GM21737 (cell line): ENCODE measurements around the gene ST6GALNAC5.
"Not testable (repeated sequence)": the region's sequence is repeated elsewhere in the genome, so short reads cannot be mapped to it uniquely, and the experiment has no call there.

Experiments
- ATAC-seq: cut with Tn5 transposase; IDR thresholded peaks from one replicate; pipeline ENCODE4 v1.9.1; 2021; ENCODE audit warnings: mild to moderate bottlenecking, moderate library complexity; ENCODE audit not compliant: unreplicated experiment

Gene ST6GALNAC5

GRCh38 chr1:76865696-76866286, 1.5 kb upstream of the ST6GALNAC5 start:
- ATAC-seq, result no peak

DNA sequence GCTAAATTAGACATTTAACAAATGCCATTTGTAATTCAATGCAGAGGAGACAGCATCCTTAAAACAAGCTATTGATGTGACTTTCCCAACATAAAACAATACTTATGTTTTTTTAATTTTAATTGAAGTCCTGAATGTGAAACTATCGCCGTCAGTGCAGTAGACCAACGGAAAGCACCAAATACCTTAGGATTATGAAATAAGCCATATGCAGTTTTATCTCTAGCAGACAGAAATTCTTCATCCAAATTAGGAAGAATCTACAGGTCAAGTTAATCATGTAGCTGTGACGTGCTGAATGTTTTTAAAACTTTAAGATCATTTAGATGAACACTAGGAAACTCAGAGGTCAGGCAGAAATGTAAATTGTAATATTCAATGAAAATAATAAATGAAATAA, 714 bp upstream of the ST6GALNAC5 start:
- no peak for ATAC-seq

DNA sequence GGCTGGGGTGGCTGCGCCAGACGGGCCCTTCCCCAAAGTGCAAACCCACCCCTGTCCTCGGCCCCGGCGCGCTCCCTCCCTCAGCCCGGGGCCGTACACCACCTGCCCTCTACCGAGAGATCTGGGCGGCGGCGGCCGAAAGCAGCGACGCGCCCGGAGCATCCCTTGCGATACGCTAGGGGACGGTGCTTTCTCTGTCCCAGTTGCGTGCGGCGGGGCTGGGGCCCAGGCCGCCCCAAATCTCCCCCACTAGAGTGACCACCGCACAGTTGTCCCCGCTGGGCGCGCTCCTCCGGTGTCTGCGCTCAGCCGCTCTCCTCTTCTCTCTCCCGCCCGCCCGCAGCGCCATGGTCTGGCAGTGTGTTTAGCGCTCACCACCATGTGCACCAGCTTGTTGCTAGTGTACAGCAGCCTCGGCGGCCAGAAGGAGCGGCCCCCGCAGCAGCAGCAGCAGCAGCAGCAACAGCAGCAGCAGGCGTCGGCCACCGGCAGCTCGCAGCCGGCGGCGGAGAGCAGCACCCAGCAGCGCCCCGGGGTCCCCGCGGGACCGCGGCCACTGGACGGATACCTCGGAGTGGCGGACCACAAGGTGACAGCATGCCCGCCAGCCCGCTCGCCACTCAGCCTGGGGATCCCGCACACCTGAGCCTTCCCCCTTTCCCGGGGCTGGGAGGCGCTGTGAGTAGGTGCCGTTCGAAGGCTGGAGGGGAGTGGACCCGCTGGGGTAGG, 1.0 kb downstream of the ST6GALNAC5 start:
- no peak for ATAC-seq

GRCh38 chr1:76868916-76869315, 1.6 kb downstream of the ST6GALNAC5 start:
- ATAC-seq, result no peak

GRCh38 chr1:76870037-76870436, 2.8 kb downstream of the ST6GALNAC5 start:
- ATAC-seq, result no peak

GRCh38 chr1:76871355-76871974, 4.2 kb downstream of the ST6GALNAC5 start:
- ATAC-seq, result peak; percentile 80

DNA sequence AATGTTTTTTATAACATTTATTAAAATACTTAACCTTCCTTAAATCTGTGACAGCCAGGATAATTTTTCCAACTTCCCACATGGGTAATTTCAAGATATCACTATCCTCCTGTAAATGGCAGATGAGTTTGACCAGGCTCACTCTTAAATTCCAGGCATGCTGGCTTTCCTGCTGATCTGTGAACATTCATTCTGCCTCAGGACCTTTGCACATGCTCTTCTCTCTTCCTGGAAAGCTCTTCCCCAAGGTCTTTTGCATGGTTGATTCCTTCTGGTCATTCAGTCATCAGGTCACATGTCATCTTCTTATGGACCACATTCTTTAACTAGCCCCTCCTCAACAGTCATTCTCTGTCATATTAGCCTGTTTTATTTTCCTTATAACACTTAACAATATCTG, 5.7 kb downstream of the ST6GALNAC5 start:
- ATAC-seq, result no peak

DNA sequence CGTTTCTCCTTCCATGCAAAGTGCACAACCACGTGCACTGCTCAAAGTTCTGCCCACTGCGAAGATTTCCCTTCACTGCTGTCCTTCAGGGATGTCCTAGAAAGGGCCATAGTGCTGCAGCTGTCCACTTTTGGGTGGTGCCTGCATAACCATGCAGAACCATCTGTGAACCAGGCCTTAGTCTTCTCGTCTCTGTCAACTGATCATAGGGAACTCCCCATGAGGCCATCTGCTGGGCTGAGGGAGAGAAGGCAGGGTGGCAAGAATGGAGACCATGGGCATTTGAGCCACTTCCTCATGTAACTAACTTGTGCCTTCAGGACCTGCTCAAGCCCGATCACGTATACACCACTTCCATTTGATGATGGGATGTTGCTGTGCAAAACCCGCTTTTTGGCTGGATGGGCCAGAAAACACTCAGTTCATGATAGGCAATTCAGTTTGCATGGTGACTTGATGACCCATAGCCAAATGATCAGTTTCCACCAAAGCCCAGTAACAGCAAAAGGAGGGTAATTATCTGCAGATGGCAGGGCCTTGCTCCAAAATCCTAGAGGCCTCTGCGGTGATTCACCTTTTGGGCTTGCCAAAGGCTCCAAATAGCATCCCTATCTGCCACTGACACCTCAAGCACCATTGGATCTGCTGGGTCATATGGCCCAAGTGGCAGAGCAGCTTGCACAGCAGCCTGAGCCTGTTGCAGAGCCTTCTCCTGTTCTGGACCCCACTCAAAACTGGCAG, 9.5 kb downstream of the ST6GALNAC5 start:
- ATAC-seq, result no peak

GRCh38 chr1:76879014-76879413, 11.7 kb downstream of the ST6GALNAC5 start:
- not testable (repeated sequence) for ATAC-seq

DNA sequence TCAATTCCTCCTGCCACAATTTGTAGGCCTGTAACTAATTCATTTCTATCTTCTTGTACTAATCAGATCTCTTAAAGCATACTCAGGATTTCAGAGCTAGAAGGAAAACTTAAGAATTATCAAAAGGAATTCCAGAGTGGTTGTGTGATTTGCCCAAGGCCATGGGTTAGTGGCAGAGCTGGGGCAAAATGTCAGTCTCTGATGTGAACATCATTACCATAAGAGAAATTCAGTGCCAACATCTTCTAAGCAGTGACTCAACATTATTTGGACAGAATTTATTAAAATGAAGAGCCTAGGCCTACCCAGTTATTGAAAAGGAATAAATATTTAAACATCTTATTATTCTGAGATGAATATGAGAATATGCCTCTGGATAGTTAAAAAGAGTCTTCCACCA, 14.5 kb downstream of the ST6GALNAC5 start:
- no peak for ATAC-seq

GRCh38 chr1:76891931-76892622, 24.8 kb downstream of the ST6GALNAC5 start:
- ATAC-seq, result no peak

DNA sequence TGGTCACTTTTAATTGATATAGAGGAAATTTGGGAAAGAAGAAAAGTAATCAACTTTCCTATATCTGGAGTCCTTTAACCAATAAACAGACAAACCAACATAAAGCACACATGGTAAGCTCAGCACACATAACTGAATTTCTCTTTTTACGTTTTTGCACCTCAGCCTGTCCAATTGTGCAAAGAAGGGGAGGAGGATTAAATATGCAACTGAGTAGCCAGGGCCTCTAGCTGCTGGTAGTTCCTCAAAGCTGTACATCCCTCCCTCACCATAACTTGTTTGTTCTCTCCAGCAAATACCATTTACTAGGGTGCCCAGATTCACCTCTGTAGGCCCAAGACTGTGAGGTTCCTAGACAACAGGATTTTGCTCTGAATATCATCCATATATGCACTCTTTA, 25.4 kb downstream of the ST6GALNAC5 start:
- no peak for ATAC-seq

- ATAC-seq, result peak; percentile 72
Measured at GRCh38 chr1:76901158-76901767, 34.0 kb downstream of the ST6GALNAC5 start.

DNA sequence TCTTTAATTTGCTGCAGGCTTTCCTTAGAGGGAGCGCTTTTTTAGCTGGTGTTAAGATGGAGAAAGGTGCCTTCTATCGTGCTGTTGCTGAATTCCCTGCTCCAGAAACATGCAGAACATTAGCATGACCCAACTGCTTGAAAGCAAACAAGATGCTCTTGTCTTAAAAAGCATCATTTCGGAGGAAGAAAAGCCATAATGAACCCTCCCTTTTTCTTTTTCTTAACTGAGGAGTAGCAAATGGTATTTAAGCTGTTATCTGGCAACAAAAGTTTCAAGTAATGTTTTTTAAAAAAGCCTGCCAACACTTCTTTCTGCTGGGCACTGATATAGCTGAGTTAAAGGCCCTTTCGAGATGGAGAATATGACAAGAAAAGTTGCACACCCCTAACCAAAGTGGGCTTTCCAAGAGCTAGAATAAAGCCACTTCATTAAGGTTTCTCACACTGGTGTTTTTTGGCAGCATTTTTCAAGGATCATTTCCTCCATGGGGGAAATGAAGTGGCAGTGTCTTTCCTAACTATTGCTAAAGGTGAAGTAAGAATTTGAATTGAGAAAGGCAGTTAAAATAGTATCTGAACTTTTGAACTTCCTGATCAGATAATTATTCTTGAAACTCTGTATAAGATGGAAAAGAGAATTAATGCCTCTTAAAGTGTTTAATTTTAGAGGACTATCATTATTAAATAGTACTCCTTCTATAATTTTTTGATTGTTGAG, 38.8 kb downstream of the ST6GALNAC5 start:
- no peak for ATAC-seq

DNA sequence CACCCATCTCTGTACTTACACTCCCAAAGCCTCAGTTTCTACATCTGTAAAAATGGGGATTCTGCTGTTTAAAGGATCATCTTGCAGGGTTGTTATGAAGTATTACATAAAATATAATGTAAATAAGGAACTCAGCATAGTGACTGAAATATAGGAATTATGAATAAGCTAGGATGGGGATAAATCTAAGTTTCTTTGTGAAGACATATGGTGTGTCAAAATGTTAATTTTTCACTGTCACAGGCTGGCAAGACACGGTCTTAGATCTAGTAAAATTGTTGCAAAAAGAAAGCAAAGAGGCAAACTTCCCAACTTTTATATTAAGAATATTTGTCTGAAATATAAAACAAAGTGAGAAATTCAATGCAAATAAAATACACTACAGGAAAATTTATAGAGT, 42.0 kb downstream of the ST6GALNAC5 start:
- no peak for ATAC-seq

DNA sequence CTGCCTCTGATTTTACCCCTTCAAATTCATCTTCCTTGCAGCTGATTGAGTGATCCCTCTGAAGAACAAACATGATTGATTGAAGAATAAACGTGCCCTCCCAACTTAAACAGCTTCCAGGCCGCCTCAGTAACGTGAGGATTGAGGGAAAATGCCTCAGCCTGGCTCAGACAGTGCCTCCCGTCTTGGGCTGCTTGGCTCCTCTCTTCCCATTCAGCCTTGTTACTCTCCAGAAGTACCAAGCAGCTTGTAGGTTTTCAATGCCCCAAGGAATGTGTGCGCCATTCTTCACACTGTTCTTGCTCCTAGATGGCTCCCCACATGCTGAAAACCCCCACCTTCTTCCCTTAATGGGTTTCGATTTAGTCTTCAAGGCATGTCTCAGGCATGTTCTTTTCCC, 51.8 kb downstream of the ST6GALNAC5 start:
- no peak for ATAC-seq

- no peak for ATAC-seq
Measured at GRCh38 chr1:76921590-76921989, 54.3 kb downstream of the ST6GALNAC5 start.

GRCh38 chr1:76925825-76926224, 58.5 kb downstream of the ST6GALNAC5 start:
- ATAC-seq, result no peak

DNA sequence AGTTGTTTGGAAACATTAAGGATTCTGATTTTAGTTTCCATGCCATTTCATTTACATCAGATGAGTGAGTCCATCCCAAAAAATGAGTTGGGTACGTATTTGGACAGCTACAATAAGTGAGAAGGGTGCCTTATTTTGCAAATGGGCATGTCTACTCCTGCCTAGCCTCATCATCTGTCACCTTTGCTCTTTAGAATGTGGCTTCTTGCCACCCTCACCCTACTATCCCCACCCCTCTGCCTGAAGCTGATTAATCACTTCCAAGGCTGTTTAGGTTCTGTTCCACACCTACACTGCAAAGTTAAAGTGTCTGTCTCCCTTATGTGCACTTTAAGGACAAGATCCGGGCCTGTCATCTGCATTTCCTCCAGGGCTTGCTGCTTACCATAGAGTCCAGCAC, 61.2 kb downstream of the ST6GALNAC5 start:
- ATAC-seq, result no peak

- ATAC-seq, result no peak
Measured at GRCh38 chr1:76929136-76929535, 61.9 kb downstream of the ST6GALNAC5 start.
